ENCODE results near the gene TNNC1. TPM values are rescaled to one million over a fixed set of nuclear protein-coding genes. Genes with fewer than 3 reads are reported as not detected.
A peak's percentile ranks its signal among the peaks of the same experiment; 100 is the strongest.

The TNNC1 gene
- total RNA-seq, 8 experiments from 2014 or later, result 0.54 to 22.5 (median 1.2) TPM

DNA sequence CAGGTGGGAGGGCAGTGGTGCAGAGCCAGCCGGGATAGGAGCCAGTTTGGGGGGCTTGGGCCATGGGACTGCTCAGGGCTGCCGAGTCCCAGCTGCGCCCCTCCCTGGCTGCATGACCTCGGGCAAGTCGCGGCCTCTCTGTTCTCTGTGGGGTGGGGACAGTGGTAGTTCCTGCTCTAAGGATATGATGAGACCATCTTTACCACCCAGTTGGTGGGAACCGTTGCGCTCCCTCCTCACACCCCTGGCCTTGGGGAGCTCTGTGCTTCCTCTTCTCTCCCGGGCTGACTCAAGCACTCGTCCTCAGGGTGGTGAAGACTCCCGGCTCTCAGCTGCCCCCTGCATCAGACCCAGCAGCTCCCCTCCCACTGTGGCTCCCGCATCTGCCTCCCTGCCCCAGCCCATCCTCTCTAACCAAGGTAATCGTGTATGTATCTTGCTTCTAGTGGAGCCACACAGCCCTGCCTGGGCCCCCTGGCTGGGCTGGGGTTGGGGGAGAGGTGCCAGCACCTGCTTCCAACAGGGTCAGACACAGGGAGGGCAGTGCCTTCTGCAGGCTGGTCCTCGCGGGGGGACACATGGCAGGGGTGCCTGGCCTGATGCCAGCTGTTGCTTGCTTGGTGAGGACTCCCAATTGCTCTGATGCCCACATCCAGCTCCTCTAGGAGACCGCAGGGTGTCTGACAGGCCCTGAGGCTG is 26.2 kb upstream of the TNNC1 start:
- in situ Hi-C loops (cut with MboI; ENCODE audit: low pct_unique_long_range_greater_than_20kb in 2 of 9, low sequenced_read_pairs in 9 of 9, unreplicated experiment in 9 of 9), result no loop called here
- WGBS, 10 experiments, result 94 to 100% (median 98%) methylated on average over 1 to 5 of the region's 16 CpGs; no CpG with 5 or more reads in 6 of the 10 experiments
- no peak for ATAC-seq (replicated peaks in 6 of 8)
- Histone ChIP-seq H3K27ac (no peak overlapping the region), H3K4me3 (no peak overlapping the region), H3K4me1 (replicated peaks in 1 of 2) (peaks cover 9 to 22% of the 10 kb centered on the region in 2 donors)

DNA sequence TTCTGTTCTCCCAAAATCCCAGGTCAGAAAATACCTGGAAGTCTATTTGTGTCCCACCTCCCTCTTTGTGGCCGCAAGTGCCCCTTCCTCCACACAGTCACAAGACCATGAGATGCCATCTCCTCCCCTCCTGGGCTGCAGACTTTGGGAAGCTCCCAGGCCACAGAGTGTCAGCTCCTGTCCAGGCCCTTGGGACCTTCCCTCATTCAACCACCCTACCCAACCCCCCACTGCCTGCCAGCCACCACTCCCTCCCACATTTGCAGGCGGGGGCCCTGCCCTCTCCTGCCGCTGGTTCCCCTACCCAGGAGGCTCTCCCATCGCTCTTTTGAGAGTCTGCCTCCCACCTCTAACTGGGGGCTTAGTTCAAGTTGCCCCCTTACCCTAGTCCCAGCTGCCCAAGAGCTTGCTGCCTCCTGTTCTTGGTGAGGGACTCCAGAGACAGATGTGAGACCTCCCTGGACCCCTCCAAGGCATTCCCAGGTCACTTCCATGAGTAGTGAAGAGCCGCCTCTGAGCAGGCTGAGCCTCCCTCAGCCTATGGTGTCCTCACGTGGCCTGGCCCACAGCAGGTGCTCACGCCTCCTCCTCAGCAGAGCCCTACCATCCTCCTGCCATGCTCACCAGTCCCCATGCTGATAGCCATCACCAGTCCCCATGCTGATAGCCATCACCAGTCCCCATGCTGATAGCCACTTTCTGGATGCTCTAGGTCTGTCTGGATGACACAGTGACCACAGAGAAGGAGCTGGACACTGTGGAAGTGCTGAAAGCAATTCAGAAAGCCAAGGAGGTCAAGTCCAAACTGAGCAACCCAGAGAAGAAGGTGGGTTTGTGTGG is 25.4 kb upstream of the TNNC1 start:
- no peak for ATAC-seq (replicated peaks in 6 of 8)
- Histone ChIP-seq H3K4me1 (replicated peaks in 1 of 2) (peaks cover 9 to 14% of the 10 kb centered on the region in 2 donors), H3K4me3 (no peak overlapping the region), H3K27ac (no peak overlapping the region)
- in situ Hi-C loops (cut with MboI; ENCODE audit: low pct_unique_long_range_greater_than_20kb in 2 of 9, low sequenced_read_pairs in 9 of 9, unreplicated experiment in 9 of 9), result no loop called here
- WGBS, 10 experiments, result 100% methylated on average over 1 to 2 of the region's 7 CpGs; no CpG with 5 or more reads in 7 of the 10 experiments

DNA sequence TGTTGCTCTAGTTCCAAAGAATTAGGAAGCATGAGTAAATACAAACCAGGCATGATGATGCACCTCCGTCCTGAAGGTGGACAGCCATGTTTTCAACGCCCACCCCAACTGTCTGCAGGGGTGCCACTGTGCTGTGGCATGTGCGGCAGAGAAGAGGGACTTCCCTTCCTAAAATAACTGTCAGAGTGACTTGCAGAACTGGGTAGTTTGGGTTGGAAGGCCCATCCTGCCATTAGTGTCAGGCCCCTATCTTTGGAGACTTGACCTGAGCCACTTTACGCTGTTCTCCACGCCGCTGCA is 23.9 kb upstream of the TNNC1 start:
- Histone ChIP-seq H3K27ac (no peak overlapping the region), H3K4me3 (no peak overlapping the region), H3K4me1 (replicated peaks in 1 of 2) (no peaks in the 10 kb centered on the region)
- in situ Hi-C loops (cut with MboI; ENCODE audit: low pct_unique_long_range_greater_than_20kb in 2 of 9, low sequenced_read_pairs in 9 of 9, unreplicated experiment in 9 of 9), result no loop called here
- WGBS, 10 experiments, result 40 to 100% (median 93%) methylated on average over 1 to 5 of the region's 6 CpGs; no CpG with 5 or more reads in 5 of the 10 experiments
- ATAC-seq (replicated peaks in 6 of 8), result no peak

DNA sequence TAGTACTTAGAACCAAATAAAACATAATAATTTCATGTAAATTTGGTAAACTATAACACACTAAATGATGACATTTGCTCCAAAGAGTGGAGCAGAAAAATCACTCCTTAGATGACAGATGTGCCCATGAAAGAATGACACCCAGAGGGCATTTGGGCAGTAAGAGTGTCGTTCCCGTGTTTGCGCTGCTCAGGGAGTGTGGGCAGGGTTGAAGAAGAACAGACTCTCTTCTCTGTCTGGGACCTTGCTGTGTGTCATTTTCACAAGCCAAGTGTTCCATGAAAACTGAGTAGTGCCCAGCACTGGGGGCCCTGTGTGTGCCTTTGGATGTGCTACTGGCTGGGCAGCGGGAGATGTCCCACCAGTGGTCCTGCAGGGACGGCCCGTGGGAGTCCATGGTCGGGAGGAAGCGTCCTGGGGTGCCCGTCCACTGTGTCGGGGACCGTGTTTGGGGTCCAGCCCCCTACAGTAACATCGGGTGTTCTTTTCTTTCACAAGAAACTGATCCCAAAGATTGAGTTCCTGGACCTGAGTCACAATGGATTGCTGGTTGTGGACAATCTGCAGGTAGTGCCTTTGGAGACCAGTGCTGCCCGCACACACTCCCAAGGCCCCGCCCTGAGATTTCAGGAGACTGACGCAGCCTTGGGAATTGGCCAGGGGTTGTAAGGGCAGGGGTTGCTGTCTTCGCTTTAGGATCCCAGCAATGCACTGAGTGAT is 23.4 kb upstream of the TNNC1 start:
- H3K4me1 ChIP-seq (replicated peaks in 1 of 2), result no peaks in the 10 kb centered on the region
- no peak overlapping the region for H3K27ac ChIP-seq
- ATAC-seq (replicated peaks in 6 of 8), result no peak
- WGBS, 10 experiments, result 90 to 100% (median 100%) methylated on average over 1 to 9 of the region's 16 CpGs; no CpG with 5 or more reads in 1 of the 10 experiments
- in situ Hi-C loops (cut with MboI; ENCODE audit: low pct_unique_long_range_greater_than_20kb in 2 of 9, low sequenced_read_pairs in 9 of 9, unreplicated experiment in 9 of 9), result no loop called here
- no peak overlapping the region for H3K4me3 ChIP-seq

DNA sequence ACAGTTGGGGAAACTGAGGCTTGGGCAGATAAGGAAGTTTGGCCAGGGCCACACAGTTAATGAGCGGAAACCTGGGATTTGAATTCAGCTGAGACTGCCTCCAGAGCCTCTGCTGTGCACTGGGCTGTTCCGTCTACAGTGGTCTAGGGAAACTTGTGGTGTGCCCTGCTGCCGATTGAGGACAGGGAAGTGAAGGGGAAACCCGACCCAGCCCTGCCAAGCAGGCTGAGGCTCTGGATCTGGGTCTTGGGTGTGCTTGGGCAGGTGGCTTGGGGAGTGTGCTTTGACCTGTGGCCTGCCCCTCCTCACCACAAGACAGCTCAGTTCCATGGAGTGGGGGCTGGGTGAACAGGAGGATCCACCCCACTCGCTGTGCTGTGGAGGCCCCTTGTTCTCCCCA is 19.2 kb upstream of the TNNC1 start:
- H3K27ac ChIP-seq, result no peak overlapping the region
- no peaks in the 10 kb centered on the region for H3K4me1 ChIP-seq (replicated peaks in 1 of 2)
- 40 to 100% (median 93%) methylated on average over 1 to 5 of the region's 5 CpGs; no CpG with 5 or more reads in 3 of the 10 experiments for WGBS, 10 experiments
- in situ Hi-C loops (cut with MboI; ENCODE audit: low pct_unique_long_range_greater_than_20kb in 2 of 9, low sequenced_read_pairs in 9 of 9, unreplicated experiment in 9 of 9), result no loop called here
- ATAC-seq (replicated peaks in 6 of 8), result no peak
- no peak overlapping the region for H3K4me3 ChIP-seq

DNA sequence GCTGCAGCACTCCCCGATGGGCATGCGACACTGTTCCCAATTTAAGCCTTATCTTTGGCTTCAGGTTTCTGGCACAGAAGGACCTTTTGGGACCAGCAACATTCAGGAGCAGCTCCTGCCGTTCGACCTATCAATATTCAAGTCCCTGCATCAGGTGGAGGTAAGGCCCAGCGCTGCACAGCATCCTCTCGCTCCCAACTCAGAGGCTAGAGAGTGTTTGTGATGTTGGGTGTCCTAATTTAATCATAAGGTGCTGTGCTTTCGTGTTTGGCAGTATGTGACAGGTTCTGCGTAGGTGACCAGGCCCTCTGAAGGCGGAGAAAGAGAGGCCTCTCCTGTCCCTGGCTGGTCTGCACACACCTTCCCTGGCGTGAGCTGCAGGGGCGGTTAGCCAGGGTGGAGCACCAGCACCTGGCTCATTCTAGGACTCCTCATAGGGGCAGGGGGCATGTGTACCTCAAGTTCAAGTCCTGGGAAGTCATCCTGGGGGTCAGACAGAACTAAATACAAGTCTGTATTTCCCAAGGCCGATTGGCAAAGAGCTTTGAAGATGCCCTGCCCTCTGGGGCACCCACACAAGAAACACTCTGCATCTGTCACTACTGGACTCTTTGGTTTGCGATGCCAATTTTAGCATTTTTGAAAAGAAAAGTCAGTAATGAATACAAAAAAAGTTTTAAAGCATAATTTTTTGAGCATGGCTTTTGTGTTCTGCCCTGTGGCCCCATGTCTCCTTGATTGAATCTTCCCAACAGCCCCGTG is 18.6 kb upstream of the TNNC1 start:
- 0 to 100% (median 91%) methylated on average over 1 to 8 of the region's 14 CpGs; no CpG with 5 or more reads in 1 of the 10 experiments for WGBS, 10 experiments
- no peak overlapping the region for H3K4me3 ChIP-seq
- no peak overlapping the region for H3K27ac ChIP-seq
- no peak for ATAC-seq (replicated peaks in 6 of 8)
- no peaks in the 10 kb centered on the region for H3K4me1 ChIP-seq (replicated peaks in 1 of 2)
- in situ Hi-C loops (cut with MboI; ENCODE audit: low pct_unique_long_range_greater_than_20kb in 2 of 9, low sequenced_read_pairs in 9 of 9, unreplicated experiment in 9 of 9), result no loop called here

DNA sequence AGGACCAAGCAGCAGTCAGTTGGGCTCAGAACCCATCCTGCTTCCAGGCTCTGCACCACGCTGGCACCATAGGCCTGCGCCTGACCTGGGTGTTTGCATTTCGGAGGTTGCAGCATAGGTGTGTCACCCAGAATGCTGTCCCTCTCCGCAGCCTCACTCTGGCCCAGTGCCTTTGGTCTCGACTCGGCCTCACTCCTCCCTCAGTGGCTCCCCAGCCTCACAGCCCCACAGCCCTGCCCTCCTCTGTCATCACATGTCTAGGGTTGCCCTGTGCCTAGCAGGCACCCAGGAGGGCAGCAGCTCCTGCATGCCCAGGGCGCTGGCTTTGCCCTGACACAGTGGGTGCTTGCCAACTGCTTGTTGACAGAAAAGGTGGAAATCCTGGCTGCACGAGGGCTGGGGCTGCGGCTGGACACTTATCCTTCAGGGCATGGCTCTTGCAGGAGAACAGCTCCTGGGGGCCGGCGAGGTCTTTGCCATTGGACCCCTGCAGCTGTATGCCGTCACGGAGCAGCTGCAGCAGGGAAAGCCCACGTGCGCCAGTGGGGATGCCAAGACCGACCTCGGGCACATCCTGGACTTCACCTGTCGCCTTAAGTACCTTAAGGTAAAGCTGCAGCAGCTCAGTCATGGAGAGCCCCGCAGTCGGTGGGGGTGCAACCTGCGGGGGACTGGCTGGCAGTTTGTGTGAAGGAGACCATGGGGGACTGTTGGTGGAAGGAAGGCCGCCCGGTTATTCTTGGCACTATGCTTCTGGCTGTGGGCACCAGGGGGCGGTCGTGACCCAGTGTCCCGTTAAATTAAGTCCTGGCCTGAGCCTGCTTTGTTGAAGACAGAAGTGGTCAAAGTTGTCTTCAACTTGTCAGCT is 17.8 kb upstream of the TNNC1 start:
- 50 to 100% (median 71%) methylated on average over 2 to 10 of the region's 26 CpGs; no CpG with 5 or more reads in 3 of the 10 experiments for WGBS, 10 experiments
- Histone ChIP-seq H3K4me3 (no peak overlapping the region), H3K27ac (no peak overlapping the region), H3K4me1 (replicated peaks in 1 of 2) (no peaks in the 10 kb centered on the region)
- ATAC-seq (replicated peaks in 6 of 8), result peak; percentile 16 to 75 (median 42)
- in situ Hi-C loops (cut with MboI; ENCODE audit: low pct_unique_long_range_greater_than_20kb in 2 of 9, low sequenced_read_pairs in 9 of 9, unreplicated experiment in 9 of 9), result no loop called here

DNA sequence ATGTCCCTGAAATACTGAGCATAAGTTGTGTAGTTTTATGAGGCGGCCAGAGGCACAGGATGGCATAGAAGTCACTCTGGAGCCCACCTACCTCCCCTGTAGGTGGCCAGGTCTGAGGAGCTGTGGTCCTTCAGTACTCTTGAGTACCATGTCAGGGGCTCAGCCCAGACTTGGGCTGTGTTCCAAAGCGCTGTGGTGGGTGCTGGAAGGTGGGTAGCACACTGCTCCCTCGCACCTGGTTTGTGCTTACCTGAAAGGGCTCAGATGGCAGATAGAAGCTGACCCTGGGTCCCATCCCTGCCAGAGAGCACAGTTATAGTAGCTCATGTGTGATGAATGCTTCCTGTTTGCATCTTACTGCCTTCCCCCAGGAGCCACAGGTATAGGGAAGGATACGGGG is 17.1 kb upstream of the TNNC1 start:
- no peaks in the 10 kb centered on the region for H3K4me1 ChIP-seq (replicated peaks in 1 of 2)
- in situ Hi-C loops (cut with MboI; ENCODE audit: low pct_unique_long_range_greater_than_20kb in 2 of 9, low sequenced_read_pairs in 9 of 9, unreplicated experiment in 9 of 9), result no loop called here
- H3K4me3 ChIP-seq, result no peak overlapping the region
- WGBS, 10 experiments, result 86 to 100% (median 100%) methylated on average over 1 to 4 of the region's 4 CpGs; no CpG with 5 or more reads in 7 of the 10 experiments
- H3K27ac ChIP-seq, result no peak overlapping the region
- ATAC-seq (replicated peaks in 6 of 8), result peak in 1 of 8 experiments; percentile 9

DNA sequence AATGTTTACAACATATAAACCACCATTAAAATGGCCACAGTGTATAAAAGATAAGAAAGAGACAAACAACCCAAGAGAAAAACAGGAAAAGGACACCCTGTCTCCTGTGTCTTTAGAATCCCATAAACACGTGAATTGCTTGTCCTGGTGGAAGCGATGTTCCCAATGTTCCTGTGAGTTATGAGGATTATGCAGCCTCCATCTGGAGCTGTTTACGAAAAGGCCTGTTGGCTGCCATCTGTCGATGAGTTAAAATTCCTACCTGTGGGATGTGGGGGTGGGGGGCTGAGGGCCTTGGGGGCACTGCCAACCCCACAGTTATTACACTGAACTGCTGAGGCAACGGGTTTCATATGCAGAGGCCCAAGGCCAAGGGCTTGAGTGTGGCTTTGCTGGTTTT is 15.2 kb upstream of the TNNC1 start:
- H3K27ac ChIP-seq, result no peak overlapping the region
- 63 to 100% (median 82%) methylated on average over 1 to 3 of the region's 5 CpGs; no CpG with 5 or more reads in 2 of the 10 experiments for WGBS, 10 experiments
- no peaks in the 10 kb centered on the region for H3K4me1 ChIP-seq (replicated peaks in 1 of 2)
- ATAC-seq (replicated peaks in 6 of 8), result no peak
- in situ Hi-C loops (cut with MboI; ENCODE audit: low pct_unique_long_range_greater_than_20kb in 2 of 9, low sequenced_read_pairs in 9 of 9, unreplicated experiment in 9 of 9), result no loop called here
- no peak overlapping the region for H3K4me3 ChIP-seq

DNA sequence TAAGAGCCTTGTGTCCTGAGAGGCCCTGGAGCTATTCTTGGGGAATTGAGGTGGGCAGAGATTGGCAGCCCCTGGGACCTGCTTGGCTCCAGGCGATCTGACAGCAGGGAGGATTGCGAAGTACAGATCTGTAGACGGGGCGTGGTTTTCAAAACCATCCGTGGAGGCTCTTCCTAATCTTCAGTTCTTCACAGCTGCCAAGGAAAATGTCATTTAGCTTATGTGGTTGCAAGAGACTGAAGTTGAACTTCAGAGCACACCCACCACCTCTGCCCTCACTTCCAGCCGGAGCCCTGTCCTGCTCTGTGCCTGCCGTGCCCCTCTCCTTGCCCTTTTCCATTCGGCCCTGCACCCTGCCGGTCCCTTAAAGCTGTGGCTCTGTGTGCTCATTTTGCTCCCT is 14.5 kb upstream of the TNNC1 start:
- in situ Hi-C loops (cut with MboI; ENCODE audit: low pct_unique_long_range_greater_than_20kb in 2 of 9, low sequenced_read_pairs in 9 of 9, unreplicated experiment in 9 of 9), result no loop called here
- peak in 1 of 8 experiments; percentile 51 for ATAC-seq (replicated peaks in 6 of 8)
- no peaks in the 10 kb centered on the region for H3K4me1 ChIP-seq (replicated peaks in 1 of 2)
- no peak overlapping the region for H3K4me3 ChIP-seq
- no peak overlapping the region for H3K27ac ChIP-seq
- WGBS, 10 experiments, result 38 to 90% (median 83%) methylated on average over 1 to 8 of the region's 9 CpGs; no CpG with 5 or more reads in 6 of the 10 experiments

DNA sequence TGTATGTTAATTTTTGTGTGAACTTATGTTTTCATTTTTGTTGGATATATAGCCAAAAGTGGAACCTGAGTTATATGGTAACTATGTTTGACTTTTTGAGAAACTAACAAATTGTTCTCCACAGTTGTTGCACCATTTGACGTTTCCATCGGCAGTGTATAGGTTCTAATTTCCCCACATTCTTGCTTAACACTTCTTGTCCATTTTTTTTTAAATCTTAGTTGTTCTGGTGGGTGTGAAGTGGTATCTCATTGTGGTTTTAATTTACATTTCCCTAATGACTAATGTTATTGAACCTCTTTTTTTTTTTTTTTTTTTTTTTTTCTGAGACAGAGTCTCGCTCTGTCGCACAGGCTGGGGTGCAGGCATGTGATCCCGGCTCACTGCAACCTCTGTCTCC is 9.6 kb upstream of the TNNC1 start:
- 77 to 100% (median 100%) methylated on average over 1 to 5 of the region's 5 CpGs; no CpG with 5 or more reads in 3 of the 10 experiments for WGBS, 10 experiments
- in situ Hi-C loops (cut with MboI; ENCODE audit: low pct_unique_long_range_greater_than_20kb in 2 of 9, low sequenced_read_pairs in 9 of 9, unreplicated experiment in 9 of 9), result no loop called here
- no peak overlapping the region for H3K27ac ChIP-seq
- H3K4me1 ChIP-seq (replicated peaks in 1 of 2), result no peaks in the 10 kb centered on the region
- ATAC-seq (replicated peaks in 6 of 8), result no peak
- no peak overlapping the region for H3K4me3 ChIP-seq

DNA sequence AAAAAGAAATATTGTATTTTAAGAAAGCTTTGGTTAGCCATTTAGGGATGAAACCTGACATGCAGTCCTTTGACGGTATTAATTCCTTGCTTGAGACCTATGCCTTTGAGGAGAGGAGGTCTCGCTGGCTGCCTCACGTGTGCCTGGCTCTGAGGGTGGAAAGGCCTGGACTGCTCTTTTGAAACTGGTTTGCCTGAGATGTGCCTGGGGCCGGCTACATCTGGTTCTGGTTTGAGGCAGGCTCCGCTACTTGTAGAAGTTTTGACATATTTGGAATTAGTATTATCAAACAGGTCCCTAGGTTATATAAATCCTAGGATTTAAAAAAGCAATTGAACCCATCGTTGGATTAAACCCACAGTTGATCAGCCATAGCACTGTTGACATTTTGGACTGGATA is 8.0 kb upstream of the TNNC1 start:
- peak in 1 of 8 experiments; percentile 13 for ATAC-seq (replicated peaks in 6 of 8)
- Histone ChIP-seq H3K27ac (no peak overlapping the region), H3K4me3 (no peak overlapping the region), H3K4me1 (replicated peaks in 1 of 2) (peaks cover 10 to 13% of the 10 kb centered on the region in 2 donors)
- in situ Hi-C loops (cut with MboI; ENCODE audit: low pct_unique_long_range_greater_than_20kb in 2 of 9, low sequenced_read_pairs in 9 of 9, unreplicated experiment in 9 of 9), result no loop called here
- 38 to 100% (median 97%) methylated on average over 1 to 3 of the region's 6 CpGs; no CpG with 5 or more reads in 4 of the 10 experiments for WGBS, 10 experiments
